Stimulated activated CD4-positive, alpha-beta T cell treated with anti-CD3 and anti-CD28 coated beads, Interleukin-1b, Interleukin-23, amount 100 ng/mL, for 1 hour (primary cell): ENCODE data around the gene HEXIM1.
"Not testable (repeated sequence)": the region's sequence is repeated elsewhere in the genome, so short reads cannot be mapped to it uniquely, and the experiment has no call there.

ENCODE experiments used
- DNase-seq, 2 donors: peaks; one replicate each; pipeline ENCODE4 v3.0.0-alpha.2; 2020; ENCODE audit warnings: low read depth in 2 of 2

HEXIM1 gene

GRCh38 chr17:45113424-45113754 is 34.9 kb upstream of the HEXIM1 start:
- DNase-seq = no peak

GRCh38 chr17:45114117-45114932 is 34.0 kb upstream of the HEXIM1 start:
- DNase-seq = no peak

GRCh38 chr17:45115015-45115625 is 33.2 kb upstream of the HEXIM1 start:
- no peak for DNase-seq

GRCh38 chr17:45115871-45116270 is 32.4 kb upstream of the HEXIM1 start:
- no peak for DNase-seq

- DNase-seq = no peak
Observed at GRCh38 chr17:45116434-45117016, 31.8 kb upstream of the HEXIM1 start.

GRCh38 chr17:45117334-45117733 is 30.9 kb upstream of the HEXIM1 start:
- DNase-seq = no peak

GRCh38 chr17:45117848-45118646 is 30.2 kb upstream of the HEXIM1 start:
- no peak for DNase-seq

GRCh38 chr17:45118691-45119090 is 29.6 kb upstream of the HEXIM1 start:
- DNase-seq = no peak

- no peak for DNase-seq
Observed at GRCh38 chr17:45119964-45120363, 28.3 kb upstream of the HEXIM1 start.

- DNase-seq = no peak
Observed at GRCh38 chr17:45120558-45120957, 27.7 kb upstream of the HEXIM1 start.

- DNase-seq = no peak
Observed at GRCh38 chr17:45121055-45121454, 27.2 kb upstream of the HEXIM1 start.

GRCh38 chr17:45123076-45123770 is 25.1 kb upstream of the HEXIM1 start:
- no peak for DNase-seq

GRCh38 chr17:45123930-45124796 is 24.1 kb upstream of the HEXIM1 start:
- DNase-seq = no peak

GRCh38 chr17:45124797-45125122 is 23.5 kb upstream of the HEXIM1 start:
- DNase-seq = not testable (repeated sequence)

GRCh38 chr17:45125509-45125908 is 22.8 kb upstream of the HEXIM1 start:
- DNase-seq = no peak

GRCh38 chr17:45127207-45127547 is 21.1 kb upstream of the HEXIM1 start:
- no peak for DNase-seq

GRCh38 chr17:45127548-45128300 is 20.6 kb upstream of the HEXIM1 start:
- DNase-seq = no peak

GRCh38 chr17:45128331-45128730 is 19.9 kb upstream of the HEXIM1 start:
- no peak for DNase-seq

- no peak for DNase-seq
Observed at GRCh38 chr17:45128989-45129388, 19.3 kb upstream of the HEXIM1 start.

- DNase-seq = no peak
Observed at GRCh38 chr17:45129426-45129939, 18.8 kb upstream of the HEXIM1 start.
